Measurements from ENCODE around the gene SKI. TPM values are rescaled to one million over a fixed set of nuclear protein-coding genes. Genes with fewer than 3 reads are reported as not detected.
"Not testable (repeated sequence)": the region's sequence is repeated elsewhere in the genome, so short reads cannot be mapped to it uniquely, and the experiment has no call there.

SKI gene
- total RNA-seq, 1 experiment from 2014 or later: 5.3 TPM

- no peak for DNase-seq (ENCODE audit: low read depth)
Measured at GRCh38 chr1:2291577-2291976, 63.5 kb downstream of the SKI start.

GRCh38 chr1:2292725-2293450, 64.8 kb downstream of the SKI start:
- DNase-seq (ENCODE audit: low read depth): no peak

- DNase-seq (ENCODE audit: low read depth): no peak
Measured at GRCh38 chr1:2294033-2294724, 66.1 kb downstream of the SKI start.

GRCh38 chr1:2294725-2295078, 66.6 kb downstream of the SKI start:
- no peak for DNase-seq (ENCODE audit: low read depth)

- no peak for DNase-seq (ENCODE audit: low read depth)
Measured at GRCh38 chr1:2295526-2295925, 67.4 kb downstream of the SKI start.

GRCh38 chr1:2296211-2296610, 68.1 kb downstream of the SKI start:
- not testable (repeated sequence) for DNase-seq (ENCODE audit: low read depth)

GRCh38 chr1:2296614-2297013, 68.5 kb downstream of the SKI start:
- no peak for DNase-seq (ENCODE audit: low read depth)

- no peak for DNase-seq (ENCODE audit: low read depth)
Measured at GRCh38 chr1:2297246-2298011, 69.3 kb downstream of the SKI start.

GRCh38 chr1:2298685-2299084, 70.6 kb downstream of the SKI start:
- no peak for DNase-seq (ENCODE audit: low read depth)

- no peak for DNase-seq (ENCODE audit: low read depth)
Measured at GRCh38 chr1:2299131-2299627, 71.1 kb downstream of the SKI start.

- no peak for DNase-seq (ENCODE audit: low read depth)
Measured at GRCh38 chr1:2300004-2300771, 72.1 kb downstream of the SKI start.

GRCh38 chr1:2300851-2301606, 72.9 kb downstream of the SKI start:
- DNase-seq (ENCODE audit: low read depth): no peak

GRCh38 chr1:2301607-2302291, 73.6 kb downstream of the SKI start:
- no peak for DNase-seq (ENCODE audit: low read depth)

GRCh38 chr1:2302292-2302925, 74.3 kb downstream of the SKI start:
- DNase-seq (ENCODE audit: low read depth): no peak

- DNase-seq (ENCODE audit: low read depth): no peak
Measured at GRCh38 chr1:2303016-2303775, 75.1 kb downstream of the SKI start.

GRCh38 chr1:2303781-2304180, 75.7 kb downstream of the SKI start:
- DNase-seq (ENCODE audit: low read depth): no peak

GRCh38 chr1:2304282-2304681, 76.2 kb downstream of the SKI start:
- no peak for DNase-seq (ENCODE audit: low read depth)

- no peak for DNase-seq (ENCODE audit: low read depth)
Measured at GRCh38 chr1:2304921-2305681, 77.0 kb downstream of the SKI start.
